Measurements from ENCODE around the gene C17orf50.
A peak's percentile ranks its signal among the peaks of the same experiment; 100 is the strongest.

C17orf50 gene

DNA sequence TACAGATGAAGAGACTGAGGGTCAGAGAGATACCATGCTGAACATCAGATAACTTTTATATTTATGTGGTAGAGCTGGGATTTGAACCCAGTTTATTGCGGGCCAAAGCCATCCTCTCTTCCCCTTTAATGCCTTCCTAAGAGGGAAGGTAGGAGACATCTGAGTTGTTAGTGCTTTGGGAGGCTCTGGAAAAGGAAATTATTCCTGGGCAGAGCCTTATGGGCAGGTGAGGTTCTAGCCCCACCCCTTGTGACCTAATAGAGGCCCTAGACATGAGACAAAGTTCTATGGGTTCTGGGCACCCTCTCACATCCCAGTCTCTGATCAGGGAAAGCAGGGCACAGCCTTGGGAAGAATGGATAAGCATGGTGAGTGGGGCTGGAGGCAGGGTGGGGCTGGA is at the start of gene C17orf50:
TSS of gene C17orf50 (plus strand) at position 301 of the 400 bp plus-strand sequence. CDS start at position 356, 55 bp downstream.
- no peak for DNase-seq (ENCODE audit: low read depth in 2 of 2)

DNA sequence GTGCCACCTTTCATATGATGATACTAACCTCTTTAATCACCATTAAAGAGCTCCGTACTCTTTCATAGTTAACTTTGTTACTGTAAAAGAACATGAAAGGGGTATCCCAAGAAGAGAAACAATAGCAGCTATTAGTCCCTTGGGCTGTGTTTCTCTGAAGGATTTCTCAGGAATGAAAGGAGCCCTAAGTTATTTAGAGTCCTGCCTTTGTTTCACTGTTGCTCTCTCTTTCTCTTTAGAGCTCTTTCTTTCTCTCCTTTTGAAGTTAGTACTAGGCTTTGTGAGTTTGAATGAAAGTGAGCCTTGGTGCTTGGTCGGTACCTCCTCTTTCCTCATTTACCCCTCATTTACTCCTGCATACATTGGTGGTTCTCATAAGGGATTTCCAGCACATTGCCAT is 49.7 kb upstream of the C17orf50 start:
- DNase-seq (ENCODE audit: low read depth in 2 of 2): no peak

DNA sequence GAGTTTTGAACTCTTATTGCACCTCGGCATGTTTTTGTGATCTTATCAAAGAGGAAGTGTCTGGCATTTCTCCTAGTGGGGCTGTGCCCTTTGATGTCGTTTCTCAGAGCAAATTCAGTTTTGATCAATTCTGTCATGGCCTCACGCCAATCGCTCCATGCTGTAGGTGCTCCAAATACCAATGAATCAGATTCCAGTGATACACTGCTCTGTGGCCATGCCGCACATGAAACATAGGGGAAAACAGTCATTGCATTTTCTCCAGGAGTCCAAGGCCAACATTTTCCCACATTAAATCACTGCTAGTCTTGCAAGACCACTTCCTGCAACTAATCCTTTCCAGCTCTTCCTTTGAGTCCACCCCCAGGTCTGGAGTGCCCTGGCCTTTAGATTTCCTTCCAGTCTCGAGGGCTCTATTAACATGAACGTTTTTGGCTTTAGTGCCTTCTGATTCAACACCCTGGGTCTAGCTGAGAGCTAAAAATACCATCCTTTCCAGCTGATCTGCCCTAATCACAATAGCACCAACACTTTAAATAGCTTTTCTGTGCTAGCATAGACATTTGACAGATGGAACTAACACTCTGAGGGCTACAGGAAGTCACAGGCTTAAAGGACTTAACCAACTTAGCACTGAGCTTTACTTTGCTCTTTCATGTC is 47.5 kb upstream of the C17orf50 start:
- no peak for DNase-seq (ENCODE audit: low read depth in 2 of 2)

DNA sequence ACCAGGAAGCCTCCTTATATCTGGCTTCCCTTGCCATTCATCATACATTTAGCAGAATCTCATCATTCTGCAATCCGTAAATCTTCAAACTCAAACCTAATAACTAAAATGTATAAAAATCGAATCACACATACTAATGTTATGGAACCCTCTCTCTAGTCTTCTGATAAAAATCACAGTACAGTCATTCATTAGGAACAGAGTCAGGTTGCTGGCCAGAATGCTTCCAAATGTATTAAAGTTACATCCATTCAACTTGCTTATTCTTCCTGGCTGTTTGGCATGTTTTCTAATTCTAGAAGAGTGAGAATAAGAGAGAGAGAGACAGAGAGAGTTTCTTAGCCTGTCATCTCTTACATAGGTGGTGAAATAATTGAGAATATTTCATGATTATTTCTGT is 45.7 kb upstream of the C17orf50 start:
- no peak for DNase-seq (ENCODE audit: low read depth in 2 of 2)

DNA sequence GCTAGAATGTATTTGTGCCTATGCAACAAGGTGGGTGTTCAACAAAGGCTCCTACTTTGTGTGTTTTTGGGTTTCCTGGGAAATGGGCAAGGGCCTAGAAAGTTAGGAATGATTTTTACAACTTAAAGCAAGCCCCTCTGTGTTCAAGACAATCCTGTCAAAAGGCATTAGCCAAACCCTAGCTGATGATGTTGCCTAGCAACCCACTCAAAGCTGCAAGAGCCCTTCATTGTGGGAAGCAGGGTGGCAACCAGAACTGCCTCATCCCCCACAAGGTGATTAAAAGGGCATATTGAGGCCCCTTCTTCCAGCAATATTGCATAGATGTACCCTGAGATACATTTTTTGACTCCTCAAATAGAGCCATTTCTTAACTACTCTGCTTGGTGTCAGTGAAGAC is 45.3 kb upstream of the C17orf50 start:
- no peak for DNase-seq (ENCODE audit: low read depth in 2 of 2)

DNA sequence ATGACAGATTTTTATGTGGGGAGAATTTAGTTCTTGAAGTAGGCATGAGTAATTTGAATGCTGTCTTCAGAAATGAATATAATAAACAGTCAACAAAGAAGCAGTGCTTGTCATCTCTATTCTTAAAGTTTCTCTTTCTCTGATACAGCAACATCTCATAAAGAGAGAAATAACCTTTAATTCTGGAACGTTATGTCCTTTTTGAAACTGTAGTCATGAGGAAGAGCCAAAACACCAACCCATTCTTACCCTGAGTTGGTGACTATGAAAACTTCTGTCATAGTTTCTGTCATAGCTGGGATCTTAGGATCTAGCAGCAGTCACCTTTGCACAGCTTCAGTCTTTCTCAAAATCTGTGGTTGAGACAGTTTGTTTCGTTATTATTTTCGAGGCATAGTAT is 44.5 kb upstream of the C17orf50 start:
- DNase-seq (ENCODE audit: low read depth in 2 of 2): no peak

DNA sequence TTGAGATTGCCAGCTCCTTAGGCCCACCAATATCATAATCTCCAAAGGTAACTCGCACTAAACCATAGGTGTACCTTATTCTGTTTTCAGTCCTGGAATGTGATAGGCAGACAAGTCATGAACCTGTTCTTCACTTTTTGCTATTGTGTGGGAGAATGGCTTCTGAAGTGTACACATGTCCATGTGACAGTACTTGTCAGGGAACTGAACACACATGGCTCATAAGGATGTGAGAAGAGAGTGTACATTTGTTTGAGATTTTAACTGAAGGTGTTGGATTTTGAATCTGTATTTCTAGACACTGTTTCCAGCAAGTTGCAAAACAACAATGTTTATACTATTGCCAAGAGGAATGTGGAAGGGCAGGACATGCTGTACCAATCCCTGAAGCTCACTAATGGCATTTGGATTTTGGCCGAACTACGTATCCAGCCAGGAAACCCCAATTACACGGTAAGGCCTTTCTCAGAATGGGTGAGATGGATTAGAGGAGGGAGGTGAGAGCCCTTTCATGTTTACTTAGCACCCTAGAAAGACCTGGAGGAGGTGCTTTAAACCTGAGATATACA is 43.7 kb upstream of the C17orf50 start:
- no peak for DNase-seq (ENCODE audit: low read depth in 2 of 2)

DNA sequence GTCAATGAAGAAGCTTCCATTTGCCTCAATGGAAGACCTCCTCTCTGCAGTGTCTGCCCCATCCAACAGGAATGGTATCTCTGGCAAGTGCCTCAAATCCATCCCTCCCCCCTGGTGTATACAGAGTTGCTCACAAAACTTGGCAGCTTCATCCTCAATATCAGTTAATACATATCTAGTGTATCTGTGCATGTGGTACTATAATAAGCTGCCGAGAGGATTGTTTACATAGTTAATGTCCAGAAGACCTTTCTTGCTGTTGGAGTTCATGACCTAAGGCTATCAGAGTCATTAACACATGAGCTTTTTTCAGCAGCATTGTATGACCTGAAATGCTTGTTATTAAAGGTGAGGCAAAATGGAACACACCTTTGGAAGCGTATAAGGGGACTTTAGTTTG is 43.2 kb upstream of the C17orf50 start:
- DNase-seq (ENCODE audit: low read depth in 2 of 2): no peak

DNA sequence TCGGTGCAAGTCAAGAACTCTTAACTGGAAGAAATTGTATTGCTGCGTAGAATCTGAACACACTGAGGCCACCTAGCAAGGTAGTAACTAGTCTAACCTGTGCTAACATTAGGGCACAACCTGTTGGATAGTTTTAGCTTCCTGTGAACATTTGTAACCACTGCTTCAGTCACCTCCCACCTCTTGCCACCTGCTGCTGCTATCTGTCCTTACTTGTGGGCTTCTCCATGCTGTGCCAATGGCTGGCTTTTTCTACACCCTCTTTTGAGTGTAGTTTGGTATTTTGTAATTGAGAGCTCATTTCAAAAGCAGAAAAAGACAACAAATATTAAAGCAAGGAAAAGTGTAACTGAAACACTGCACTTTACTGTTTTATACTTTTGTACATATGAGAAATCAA is 37.0 kb upstream of the C17orf50 start:
- DNase-seq (ENCODE audit: low read depth in 2 of 2): no peak

DNA sequence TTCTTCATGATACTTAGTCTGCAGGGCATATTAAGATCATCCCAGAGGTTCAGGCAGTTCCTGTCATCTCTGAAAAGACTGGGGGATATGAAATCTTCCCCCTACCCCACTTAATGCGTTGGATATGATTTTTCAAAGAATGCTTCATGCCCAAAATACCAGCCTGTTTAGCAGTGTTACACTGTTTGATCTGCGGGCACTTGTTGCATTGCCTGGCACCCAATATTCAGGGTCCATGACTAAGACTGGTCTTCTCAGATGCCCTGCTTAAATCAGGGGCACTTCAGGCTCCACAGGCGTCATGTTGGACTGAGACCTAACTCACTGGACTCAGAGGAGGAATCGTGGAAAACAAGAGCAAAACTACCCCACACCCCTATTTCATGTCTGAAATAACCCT is 35.6 kb upstream of the C17orf50 start:
- no peak for DNase-seq (ENCODE audit: low read depth in 2 of 2)

DNA sequence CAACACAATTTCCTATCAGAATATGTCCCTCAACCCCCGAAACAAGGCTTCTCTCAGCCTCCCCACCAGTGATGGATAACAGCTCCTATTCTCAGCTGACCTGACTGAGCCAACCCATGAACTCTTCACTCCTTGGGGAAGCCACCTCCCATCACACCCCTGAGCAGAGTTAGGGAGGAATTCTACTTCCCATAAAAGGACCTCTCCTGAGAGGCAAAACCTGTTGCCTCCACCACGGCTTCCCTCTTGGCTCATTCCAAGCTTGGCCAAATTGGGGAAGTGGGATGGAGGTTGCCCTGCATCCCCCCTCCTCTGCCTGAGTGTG is 34.9 kb upstream of the C17orf50 start:
- DNase-seq (ENCODE audit: low read depth in 2 of 2): no peak

DNA sequence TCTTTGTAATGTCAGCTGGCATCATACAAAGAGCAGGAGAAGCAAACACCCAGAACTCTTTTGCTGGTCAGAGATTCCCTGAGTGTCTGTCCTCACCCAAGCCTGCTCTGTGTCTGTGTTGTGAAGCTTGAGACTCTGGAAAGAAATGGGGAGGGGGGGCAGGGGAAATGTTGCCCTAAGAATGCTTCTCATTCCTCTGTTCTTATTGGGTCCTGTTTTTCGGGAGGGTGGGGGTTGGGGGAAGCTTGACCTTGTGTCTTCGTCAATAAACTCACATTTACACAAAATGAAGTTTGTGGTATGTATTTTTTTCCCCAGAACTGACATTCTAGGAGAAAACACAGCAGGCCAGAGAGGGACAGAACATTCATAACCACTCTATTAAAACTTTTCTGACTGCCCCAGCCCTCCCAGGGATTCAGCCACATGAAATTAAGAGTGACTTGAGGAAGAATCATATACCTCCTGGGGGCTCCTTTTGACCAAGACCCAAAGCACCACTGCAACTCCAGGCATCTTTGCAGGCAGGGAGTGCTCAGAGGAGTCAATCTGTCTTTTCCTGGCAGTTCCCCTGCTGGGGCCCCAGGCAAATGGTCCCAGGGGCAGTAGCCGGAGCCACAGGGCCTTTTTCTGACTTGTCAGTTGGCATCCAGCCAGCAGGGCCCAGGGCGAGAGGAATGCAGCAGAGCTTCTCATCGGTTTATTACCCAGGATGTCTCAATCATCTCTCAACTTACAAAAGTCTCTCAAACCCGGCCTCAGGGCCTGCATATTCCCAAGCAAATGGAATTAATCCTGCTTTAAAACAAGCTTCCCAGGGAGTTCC is 34.3 kb upstream of the C17orf50 start:
- no peak for DNase-seq (ENCODE audit: low read depth in 2 of 2)

DNA sequence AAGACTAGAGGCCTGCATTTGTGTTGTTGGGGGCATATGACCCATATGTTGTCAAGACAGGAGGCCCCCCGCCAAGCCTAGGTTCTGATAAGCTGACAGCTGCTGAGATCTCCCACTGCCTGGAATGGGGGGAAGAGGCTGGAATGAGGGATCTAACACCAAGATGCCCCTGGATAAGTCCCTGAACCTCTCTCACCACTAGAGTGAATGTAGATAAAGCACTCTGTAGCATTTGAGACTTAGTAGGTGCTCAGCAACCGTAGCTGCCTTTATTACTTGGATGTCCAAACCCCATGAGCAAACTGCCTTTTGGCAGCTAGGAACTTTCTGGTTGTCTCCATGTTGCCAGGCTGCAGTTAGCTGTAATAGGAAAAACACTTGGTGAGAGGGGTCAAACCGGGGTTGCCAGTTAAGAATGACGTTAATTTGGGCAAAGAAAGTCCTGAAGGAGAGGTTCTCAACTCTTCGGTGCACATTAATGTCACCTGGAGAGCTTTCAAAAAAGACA is 33.7 kb upstream of the C17orf50 start:
- DNase-seq (ENCODE audit: low read depth in 2 of 2): no peak

DNA sequence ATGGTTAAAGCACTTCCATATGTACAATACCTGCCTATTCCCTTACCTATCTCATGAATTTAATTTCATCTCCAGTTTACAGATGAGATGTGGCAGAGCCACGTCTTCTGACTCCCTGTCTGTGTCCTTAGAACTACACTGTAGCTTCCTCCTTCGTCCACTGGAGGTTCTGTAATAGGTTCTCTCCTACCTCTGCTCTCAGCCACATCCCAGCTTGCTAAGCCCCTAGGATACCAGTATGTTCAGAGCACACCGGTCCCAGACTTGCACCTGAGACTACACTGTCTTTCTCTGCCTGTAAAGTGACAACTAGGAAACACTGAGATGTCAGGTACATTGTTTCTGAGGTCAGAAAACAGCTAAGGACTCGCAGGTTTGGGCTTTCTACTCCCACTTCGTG is 33.1 kb upstream of the C17orf50 start:
- DNase-seq (ENCODE audit: low read depth in 2 of 2): no peak

DNA sequence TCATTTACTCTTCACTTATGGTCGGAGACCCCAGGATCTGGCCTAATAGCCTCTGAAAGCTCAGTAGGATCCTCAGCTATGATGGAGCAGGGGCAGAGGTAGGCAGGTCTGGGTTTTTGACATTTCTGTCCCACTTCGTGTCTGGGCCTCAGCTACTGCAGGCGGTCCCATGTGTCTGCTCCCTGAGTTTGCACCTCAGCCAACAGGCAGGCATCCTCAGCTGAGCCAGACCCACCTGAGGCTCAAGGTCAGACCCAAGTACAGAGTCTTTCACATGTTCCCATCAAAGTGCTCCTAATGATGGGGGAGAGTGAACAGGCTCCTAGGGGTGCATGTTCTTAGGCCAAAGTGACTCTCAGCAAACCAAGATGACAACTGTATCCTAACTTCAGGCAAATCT is 32.1 kb upstream of the C17orf50 start:
- DNase-seq (ENCODE audit: low read depth in 2 of 2): no peak

DNA sequence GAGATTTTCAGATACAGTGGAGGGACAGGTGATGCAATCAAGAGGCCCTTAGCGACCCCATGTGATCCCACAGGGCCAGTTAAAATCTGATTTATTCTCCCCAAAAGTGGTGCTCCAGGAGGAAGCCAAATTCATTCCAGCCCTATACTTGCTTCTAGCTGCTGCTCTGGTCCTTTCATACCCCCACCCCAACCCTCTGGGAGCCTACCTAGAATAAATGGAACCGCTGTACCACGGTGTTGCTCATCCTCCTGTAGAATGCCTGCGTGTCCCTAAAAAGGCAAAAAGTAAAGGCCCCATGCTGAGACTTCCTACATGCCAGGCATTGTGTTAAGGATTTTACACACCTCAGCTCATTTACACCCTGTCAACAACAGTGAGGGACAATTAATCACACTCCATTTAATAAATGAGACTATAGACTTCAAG is 31.3 kb upstream of the C17orf50 start:
- DNase-seq (ENCODE audit: low read depth in 2 of 2): no peak

DNA sequence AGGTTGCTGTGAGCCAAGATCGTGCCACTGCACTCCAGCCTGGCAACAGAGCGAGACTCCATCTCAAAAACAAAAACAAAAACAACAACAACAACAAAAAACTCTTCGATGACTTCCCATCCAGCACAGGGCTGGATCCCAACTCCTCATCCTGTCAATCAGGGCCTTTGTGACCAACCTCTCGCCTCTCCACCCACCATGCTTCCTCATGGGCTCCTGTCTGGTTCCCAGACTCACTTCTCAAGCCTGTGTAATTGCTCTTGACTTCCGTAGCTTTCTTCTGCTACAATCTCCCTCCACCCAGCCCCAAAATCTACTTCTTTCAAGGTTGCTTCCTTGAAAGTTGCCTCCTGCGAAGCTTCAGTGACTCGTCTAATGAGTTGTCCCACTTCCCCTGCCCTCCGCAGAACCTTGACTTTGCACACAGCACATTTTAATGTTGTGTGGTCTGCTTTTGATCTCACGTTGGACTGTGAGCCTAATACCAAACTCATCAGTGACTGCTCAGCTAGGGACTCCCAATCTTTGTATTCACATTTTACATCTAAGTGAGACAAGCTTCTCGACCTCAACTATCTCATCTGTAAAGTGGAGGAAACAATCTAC is 30.2 kb upstream of the C17orf50 start:
- DNase-seq (ENCODE audit: low read depth in 2 of 2): no peak

DNA sequence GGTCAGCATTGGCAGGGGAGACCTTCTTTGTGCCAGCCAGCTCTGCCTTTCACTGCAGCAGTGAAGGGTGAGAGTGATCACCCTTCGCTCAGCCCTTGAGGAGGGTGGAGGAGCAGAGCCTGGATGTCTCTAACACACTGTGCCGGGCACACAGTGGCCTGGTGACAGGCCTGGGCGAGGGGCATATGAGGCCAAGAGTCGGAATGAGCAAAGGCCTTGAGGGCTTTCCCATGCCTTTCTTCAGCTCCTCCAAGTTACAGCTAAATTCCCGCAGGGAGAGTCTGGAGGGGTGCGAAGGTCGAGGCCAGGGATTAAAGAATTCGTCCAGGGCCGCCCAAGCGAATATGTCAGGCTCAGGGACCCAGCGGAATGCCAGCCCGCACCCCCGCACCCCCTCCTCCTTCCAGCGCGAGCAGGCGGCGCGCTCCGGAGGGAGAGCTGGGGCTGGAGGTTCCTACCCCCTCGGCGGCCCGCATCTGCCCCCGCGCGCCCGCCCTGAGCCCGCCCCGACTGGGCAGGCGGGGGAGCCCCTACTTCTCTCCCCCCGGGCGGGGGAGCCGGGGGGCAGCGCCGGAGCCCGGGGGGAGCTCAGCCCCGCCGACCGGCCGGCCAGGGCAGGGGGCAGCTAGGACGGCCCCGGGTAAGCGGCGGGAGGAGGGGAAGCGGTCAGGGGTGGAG is 29.3 kb upstream of the C17orf50 start, which contains the start of gene RASL10B:
TSS of gene RASL10B (plus strand) at position 401 of the 678 bp plus-strand sequence. CDS start 3,546 bp downstream, outside the sequence.
- DNase-seq (ENCODE audit: low read depth in 2 of 2): peak; percentile 17 to 34

DNA sequence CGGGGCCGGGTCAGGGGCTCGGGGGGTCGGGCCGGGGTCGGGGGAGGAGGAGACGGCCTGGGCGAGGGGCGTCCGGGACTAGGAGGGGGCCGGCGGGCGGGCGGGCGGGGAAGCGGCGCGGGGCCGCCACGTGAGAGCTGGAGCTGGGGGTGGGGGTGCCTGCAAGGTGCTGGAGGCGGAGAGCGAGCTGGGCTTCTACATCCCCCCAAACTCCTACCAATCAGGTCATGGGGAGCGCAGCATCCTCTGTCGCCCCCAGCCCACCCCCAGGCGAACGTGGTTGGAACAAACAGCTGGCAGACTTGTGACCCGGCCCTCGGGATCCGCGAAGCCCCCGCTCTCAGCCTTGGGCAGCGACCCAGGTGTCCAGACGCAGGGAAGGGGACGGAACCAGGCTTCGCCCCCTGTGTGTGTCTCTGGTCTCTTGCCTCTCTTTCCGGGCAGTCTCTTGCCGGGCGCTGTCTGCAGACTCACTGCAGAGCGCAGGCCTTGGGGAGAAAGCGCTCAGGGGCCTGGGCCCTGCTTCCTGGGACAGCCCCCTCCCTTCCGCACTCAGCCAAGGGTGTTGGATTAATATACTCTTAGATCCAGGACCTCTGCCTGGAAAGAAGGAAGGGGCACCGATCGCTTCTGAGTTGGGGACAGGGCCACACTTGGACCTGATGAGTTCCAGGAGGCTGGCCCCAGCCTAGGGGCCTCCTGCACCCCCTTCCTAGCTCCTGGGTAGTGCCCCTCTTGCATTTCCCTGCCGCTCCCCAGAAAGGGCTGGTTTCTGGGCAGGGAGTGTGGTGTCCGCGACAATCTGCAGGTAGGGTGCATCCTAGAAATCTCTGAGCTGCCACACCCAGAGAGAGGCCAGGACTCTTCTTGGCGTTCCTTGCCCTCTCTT is 28.5 kb upstream of the C17orf50 start:
- DNase-seq (ENCODE audit: low read depth in 2 of 2): no peak

DNA sequence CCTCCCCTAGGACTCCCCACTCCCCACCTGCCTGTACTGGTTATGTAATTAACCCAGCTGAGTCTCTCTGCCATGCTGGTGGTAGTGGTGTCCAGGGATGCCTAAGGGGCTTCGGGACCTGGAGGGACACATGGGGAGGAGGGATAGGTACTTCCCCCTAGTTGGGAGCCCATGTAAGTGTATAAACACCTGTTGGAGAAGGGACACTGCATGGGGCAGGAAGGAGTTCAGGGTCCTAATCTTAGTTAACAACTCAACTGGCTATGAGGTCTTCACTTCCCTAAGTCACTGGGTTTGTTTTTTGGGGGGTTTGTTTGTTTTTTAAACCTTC is 27.9 kb upstream of the C17orf50 start:
- DNase-seq (ENCODE audit: low read depth in 2 of 2): no peak

DNA sequence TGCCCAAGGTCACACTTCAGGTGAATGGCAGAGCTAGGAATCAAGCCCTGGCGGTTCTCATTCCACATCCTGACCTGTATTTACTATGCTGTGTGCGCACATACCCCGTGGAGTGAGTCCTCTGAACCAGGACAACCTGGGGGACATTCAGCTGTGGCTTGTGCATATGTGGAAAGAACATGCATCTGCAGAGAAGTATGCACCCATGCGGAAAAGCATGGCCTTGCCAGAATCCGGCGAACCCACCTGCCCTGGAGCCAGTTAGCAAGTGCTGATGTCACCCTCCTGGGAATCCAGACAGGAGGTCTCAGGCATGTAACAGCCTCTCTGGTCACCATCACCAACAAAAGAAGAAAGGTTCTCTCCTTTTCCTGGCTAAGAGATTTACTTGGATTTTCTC is 27.3 kb upstream of the C17orf50 start:
- DNase-seq (ENCODE audit: low read depth in 2 of 2): no peak
